Measurements from ENCODE around the gene KLF4.
"Not testable (repeated sequence)": the region's sequence is repeated elsewhere in the genome, so short reads cannot be mapped to it uniquely, and the experiment has no call there.

KLF4 gene
- total RNA-seq: 0.11 to 179 (median 0.56) reads per million in 3 experiments

GRCh38 chr9:107489687-107490605, at the start of gene KLF4:
TSS of gene KLF4 (minus strand) at chr9:107489769. CDS start at chr9:107489172, 597 bp downstream.
- DNase-seq: peak; percentile 55

- no peak for DNase-seq
Measured at GRCh38 chr9:107536462-107536861, 46.9 kb upstream of the KLF4 start.

GRCh38 chr9:107534510-107535078, 45.0 kb upstream of the KLF4 start:
- no peak for DNase-seq

GRCh38 chr9:107530679-107531078, 41.1 kb upstream of the KLF4 start:
- no peak for DNase-seq

GRCh38 chr9:107528686-107529085, 39.1 kb upstream of the KLF4 start:
- DNase-seq: no peak

- no peak for DNase-seq
Measured at GRCh38 chr9:107523539-107523938, 34.0 kb upstream of the KLF4 start.

GRCh38 chr9:107520186-107520585, 30.6 kb upstream of the KLF4 start:
- no peak for DNase-seq

- DNase-seq: no peak
Measured at GRCh38 chr9:107518037-107518807, 28.7 kb upstream of the KLF4 start.

- DNase-seq: no peak
Measured at GRCh38 chr9:107513464-107514100, 24.0 kb upstream of the KLF4 start.

- DNase-seq: no peak
Measured at GRCh38 chr9:107504585-107505455, 15.3 kb upstream of the KLF4 start.

GRCh38 chr9:107502464-107502863, 12.9 kb upstream of the KLF4 start:
- no peak for DNase-seq

- DNase-seq: not testable (repeated sequence)
Measured at GRCh38 chr9:107500421-107501200, 11.0 kb upstream of the KLF4 start.

GRCh38 chr9:107496976-107497375, 7.4 kb upstream of the KLF4 start:
- no peak for DNase-seq

- no peak for DNase-seq
Measured at GRCh38 chr9:107492381-107492970, 2.9 kb upstream of the KLF4 start.

GRCh38 chr9:107491081-107492053, 1.8 kb upstream of the KLF4 start:
- DNase-seq: no peak

- DNase-seq: not testable (repeated sequence)
Measured at GRCh38 chr9:107490606-107490970, 1.0 kb upstream of the KLF4 start.

GRCh38 chr9:107489144-107489673, 360 bp downstream of the KLF4 start:
- no peak for DNase-seq

GRCh38 chr9:107488375-107489143, 1.0 kb downstream of the KLF4 start:
- DNase-seq: peak; percentile 30

All from central memory CD4-positive, alpha-beta T cell (primary cell).